ENCODE measurements around the gene OPA3. TPM values are rescaled to one million over a fixed set of nuclear protein-coding genes. Genes with fewer than 3 reads are reported as not detected.
"Not testable (repeated sequence)": the region's sequence is repeated elsewhere in the genome, so short reads cannot be mapped to it uniquely, and the experiment has no call there.

Gene OPA3
- total RNA-seq, 1 experiment from 2014 or later: 17.7 TPM

- no peaks in the 10 kb centered on the region for H3K9me3 ChIP-seq
- 0 out of 2 replicates have a peak, but pooled peaks cover 10% of the 10 kb centered on the region for H3K4me1 ChIP-seq
- H3K4me1 Mint-ChIP-seq (ENCODE audit: low read depth, unreplicated experiment): peaks cover 9% of the 10 kb centered on the region
- no peak for TF ChIP-seq CTCF (IDR thresholded peaks at IDR 0.05; ENCODE audit: insufficient read depth in 1 of 2, low read depth in 1 of 2, low read length in 1 of 2, severe bottlenecking in 1 of 2, unreplicated experiment in 1 of 2)
- ChIA-PET CTCF (interaction anchor here (0.7 to 3.4 kb wide), 4 partner anchors 25 to 130 kb away, joined by 3 to 27 read pairs (median 5); no protein-coding TSS in a partner anchor), POLR2A (interaction anchor here (0.5 to 1.2 kb wide), 2 partner anchors 25 to 1627 kb away, joined by 3 to 9 read pairs; no protein-coding TSS in a partner anchor)
- H3K36me3 Mint-ChIP-seq (ENCODE audit: insufficient read depth, unreplicated experiment): peaks cover 12% of the 10 kb centered on the region
- H3K9me3 Mint-ChIP-seq (ENCODE audit: unreplicated experiment): no peaks in the 10 kb centered on the region
- H3K27me3 Mint-ChIP-seq (ENCODE audit: insufficient read depth, unreplicated experiment): no peaks in the 10 kb centered on the region
- no peak overlapping the region for H3K4me3 Mint-ChIP-seq (ENCODE audit: unreplicated experiment)
- H3K27ac Mint-ChIP-seq (ENCODE audit: unreplicated experiment): no peak overlapping the region
- H3K27me3 ChIP-seq (replicated peaks; ENCODE audit: control insufficient read depth, insufficient read depth, low read length): no peaks in the 10 kb centered on the region
- no TSS peak for BruUV-seq (replicated peaks)
- no peaks in the 10 kb centered on the region; the same call in 1 of the 2 replicates for H3K36me3 ChIP-seq (ENCODE audit: control insufficient read depth, insufficient read depth, low read length)
- intact Hi-C loops (cut with micrococcal nuclease; ENCODE audit: unreplicated experiment): no loop called here
- H3K4me3 ChIP-seq (ENCODE audit: low read depth, low read length): no peak overlapping the region
- DNase-seq: peak; percentile 78 to 86
These were observed 31.4 kb upstream of the OPA3 start for GRCh38 chr19:45615795-45616703.

- H3K4me1 Mint-ChIP-seq (ENCODE audit: low read depth, unreplicated experiment); H3K27me3 ChIP-seq (replicated peaks; ENCODE audit: control insufficient read depth, insufficient read depth, low read length); H3K9me3 Mint-ChIP-seq (ENCODE audit: unreplicated experiment); H3K36me3 ChIP-seq (ENCODE audit: control insufficient read depth, insufficient read depth, low read length); H3K4me3 Mint-ChIP-seq (ENCODE audit: unreplicated experiment); BruUV-seq (replicated peaks); H3K9me3 ChIP-seq; H3K27me3 Mint-ChIP-seq (ENCODE audit: insufficient read depth, unreplicated experiment); intact Hi-C loops (cut with micrococcal nuclease; ENCODE audit: unreplicated experiment); H3K4me3 ChIP-seq (ENCODE audit: low read depth, low read length); DNase-seq; H3K27ac Mint-ChIP-seq (ENCODE audit: unreplicated experiment): not testable (repeated sequence)
- H3K36me3 Mint-ChIP-seq (ENCODE audit: insufficient read depth, unreplicated experiment): peaks cover 15% of the 10 kb centered on the region
- ChIA-PET CTCF (interaction anchor here (3.4 kb wide), 1 partner anchor 27 kb away, joined by 27 read pairs; no protein-coding TSS in a partner anchor), POLR2A (interaction anchor here (1.0 to 1.2 kb wide), 2 partner anchors 26 to 102 kb away, joined by 4 to 9 read pairs; no protein-coding TSS in a partner anchor)
- 0 out of 2 replicates have a peak, but pooled peaks cover 10% of the 10 kb centered on the region for H3K4me1 ChIP-seq
These were observed 30.5 kb upstream of the OPA3 start for GRCh38 chr19:45615056-45615455.

GRCh38 chr19:45613926-45614725, 29.5 kb upstream of the OPA3 start:
- Mint-ChIP-seq H3K27ac (ENCODE audit: unreplicated experiment) (peak overlapping the region; percentile 71), H3K4me1 (ENCODE audit: low read depth, unreplicated experiment) (peaks cover 9% of the 10 kb centered on the region), H3K27me3 (ENCODE audit: insufficient read depth, unreplicated experiment) (no peaks in the 10 kb centered on the region), H3K9me3 (ENCODE audit: unreplicated experiment) (peaks cover 4% of the 10 kb centered on the region), H3K36me3 (ENCODE audit: insufficient read depth, unreplicated experiment) (peaks cover 24% of the 10 kb centered on the region), H3K4me3 (ENCODE audit: unreplicated experiment) (no peak overlapping the region)
- intact Hi-C loops (cut with micrococcal nuclease; ENCODE audit: unreplicated experiment): no loop called here
- POLR2A ChIA-PET: interaction anchor here (0.6 to 1.0 kb wide), 3 partner anchors 19 to 103 kb away, joined by 3 to 11 read pairs (median 4); no protein-coding TSS in a partner anchor
- no peak overlapping the region for H3K4me3 ChIP-seq (ENCODE audit: low read depth, low read length)
- H3K9me3 ChIP-seq: no peaks in the 10 kb centered on the region
- H3K4me1 ChIP-seq: 0 out of 2 replicates have a peak, but pooled peaks cover 10% of the 10 kb centered on the region
- H3K36me3 ChIP-seq (ENCODE audit: control insufficient read depth, insufficient read depth, low read length): no peaks in the 10 kb centered on the region; the same call in 1 of the 2 replicates
- DNase-seq: peak; percentile 40 to 46
- no peak for TF ChIP-seq CTCF (IDR thresholded peaks at IDR 0.05; ENCODE audit: insufficient read depth in 1 of 2, low read depth in 1 of 2, low read length in 1 of 2, severe bottlenecking in 1 of 2, unreplicated experiment in 1 of 2)
- no peaks in the 10 kb centered on the region for H3K27me3 ChIP-seq (replicated peaks; ENCODE audit: control insufficient read depth, insufficient read depth, low read length)
- BruUV-seq (replicated peaks): no TSS peak
- CTCF ChIA-PET: interaction anchor here (3.4 kb wide), 1 partner anchor 28 kb away, joined by 27 read pairs; no protein-coding TSS in a partner anchor

Data from Caco-2 (cell line).